GM19372 (cell line): ENCODE data around the gene ARID3B.
A peak's percentile ranks its signal among the peaks of the same experiment; 100 is the strongest.
"Not testable (repeated sequence)": the region's sequence is repeated elsewhere in the genome, so short reads cannot be mapped to it uniquely, and the experiment has no call there.

Experiments used
- ATAC-seq: cut with Tn5 transposase; IDR thresholded peaks from one replicate; pipeline ENCODE4 v1.9.1; 2021; ENCODE audit warnings: mild to moderate bottlenecking, low read depth, moderate library complexity; ENCODE audit not compliant: unreplicated experiment

The ARID3B gene

DNA sequence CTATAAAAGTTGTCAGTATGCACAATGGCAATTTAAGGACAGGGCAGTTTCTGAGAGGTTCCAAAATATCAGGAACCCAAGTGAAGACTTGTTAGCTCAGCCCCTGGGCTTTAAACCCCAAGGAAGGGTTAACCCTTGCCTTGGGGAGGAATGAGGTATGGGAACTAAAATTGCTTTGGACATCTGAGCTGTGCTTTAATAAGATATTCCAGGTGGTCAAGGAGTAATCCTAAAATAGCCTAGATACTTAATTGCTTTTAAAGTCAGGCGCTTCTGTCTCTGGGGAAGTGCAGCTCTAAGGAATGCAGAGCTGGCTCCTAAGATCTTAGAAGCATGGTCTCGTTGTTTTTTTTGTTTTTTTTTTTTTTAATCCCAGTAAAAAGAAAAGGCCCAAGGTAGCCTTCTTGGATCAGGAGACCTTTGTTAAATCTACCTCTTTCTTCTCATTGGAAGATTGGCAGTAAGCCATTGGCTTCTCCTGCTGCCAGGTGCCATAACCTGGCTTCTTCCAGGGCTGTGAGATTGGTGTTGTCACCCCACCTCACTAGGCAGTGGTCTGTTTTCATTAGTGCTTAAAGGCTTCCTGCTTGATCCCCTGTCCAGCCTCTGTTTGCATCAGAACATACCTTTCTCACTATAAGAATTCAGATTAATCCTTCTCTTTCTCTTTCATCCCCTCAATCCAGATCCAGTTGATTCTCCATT, 24.5 kb downstream of the ARID3B start:
- ATAC-seq, result no peak

DNA sequence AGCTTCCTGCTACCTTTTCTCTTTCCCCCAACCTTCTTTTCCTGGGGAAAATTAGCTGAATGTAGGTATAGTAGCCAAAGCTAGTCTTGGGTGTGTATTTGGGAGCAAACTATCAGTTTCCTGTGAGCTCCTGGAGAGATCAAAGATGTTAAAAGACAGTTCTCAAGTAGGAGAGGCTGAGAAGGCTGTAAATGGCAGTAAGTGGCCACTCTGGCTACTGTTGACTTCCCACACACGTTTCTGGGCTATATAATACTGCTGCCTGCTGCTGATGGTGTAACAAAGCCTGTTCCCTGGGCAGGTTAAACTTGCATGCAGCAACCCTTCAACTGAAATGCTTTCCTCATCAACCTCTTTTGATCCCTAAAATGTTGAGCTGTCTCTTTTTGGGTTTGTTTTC, 27.6 kb downstream of the ARID3B start:
- no peak for ATAC-seq

DNA sequence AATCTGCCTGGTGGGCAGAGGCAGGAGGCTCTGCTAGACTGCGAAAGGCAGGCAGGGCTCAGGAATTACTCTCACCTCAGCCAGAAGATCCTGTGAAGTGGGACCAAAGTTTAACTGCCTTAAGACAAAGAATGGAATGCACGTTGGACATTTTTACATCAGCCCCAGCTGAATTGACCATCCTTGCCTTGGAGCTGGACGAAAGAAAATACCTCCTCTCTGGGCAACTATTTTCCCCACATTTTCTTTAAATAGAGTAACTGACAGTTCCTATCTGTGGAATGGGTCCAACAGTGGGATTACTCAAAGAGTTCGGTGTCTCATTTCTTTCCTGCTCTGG, 28.7 kb downstream of the ARID3B start:
- ATAC-seq, result no peak

DNA sequence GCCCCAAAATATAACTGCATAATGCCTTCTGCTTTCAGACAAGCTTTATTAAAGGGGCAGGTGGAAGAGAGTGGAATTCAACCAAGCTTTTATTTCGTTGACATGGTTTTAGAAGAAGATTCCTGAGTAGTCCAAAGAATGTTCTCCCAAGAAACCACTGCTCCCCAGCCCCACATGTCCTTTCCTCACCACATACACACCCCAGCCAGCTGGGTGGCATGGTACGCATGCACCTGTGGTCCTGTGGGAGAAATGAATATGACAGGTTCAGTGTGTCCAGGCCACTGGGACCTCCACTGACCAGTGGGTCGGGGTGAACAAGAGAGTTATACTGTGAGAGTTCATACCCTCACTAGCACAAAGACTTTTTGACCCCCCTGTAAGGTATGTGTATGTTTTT, 30.2 kb downstream of the ARID3B start:
- no peak for ATAC-seq

DNA sequence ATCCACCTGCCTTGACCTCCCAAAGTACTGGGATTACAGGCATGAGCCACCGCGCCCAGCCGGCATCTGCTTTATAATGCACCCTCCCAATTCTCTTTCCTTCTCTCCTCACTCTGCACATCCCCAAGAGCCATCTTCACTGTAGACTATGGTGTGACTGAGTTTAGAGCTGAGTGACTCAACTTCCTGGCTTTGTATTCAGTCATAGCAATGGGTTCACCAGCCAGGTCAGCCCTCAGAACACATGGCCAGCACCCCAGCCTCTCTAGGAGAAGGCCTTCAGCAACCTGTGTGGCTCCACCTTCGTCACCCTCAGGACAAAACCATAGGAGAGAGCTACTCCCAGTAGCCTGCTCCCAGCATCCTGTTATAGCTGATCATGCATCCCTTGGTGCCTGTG, 33.0 kb downstream of the ARID3B start:
- no peak for ATAC-seq

DNA sequence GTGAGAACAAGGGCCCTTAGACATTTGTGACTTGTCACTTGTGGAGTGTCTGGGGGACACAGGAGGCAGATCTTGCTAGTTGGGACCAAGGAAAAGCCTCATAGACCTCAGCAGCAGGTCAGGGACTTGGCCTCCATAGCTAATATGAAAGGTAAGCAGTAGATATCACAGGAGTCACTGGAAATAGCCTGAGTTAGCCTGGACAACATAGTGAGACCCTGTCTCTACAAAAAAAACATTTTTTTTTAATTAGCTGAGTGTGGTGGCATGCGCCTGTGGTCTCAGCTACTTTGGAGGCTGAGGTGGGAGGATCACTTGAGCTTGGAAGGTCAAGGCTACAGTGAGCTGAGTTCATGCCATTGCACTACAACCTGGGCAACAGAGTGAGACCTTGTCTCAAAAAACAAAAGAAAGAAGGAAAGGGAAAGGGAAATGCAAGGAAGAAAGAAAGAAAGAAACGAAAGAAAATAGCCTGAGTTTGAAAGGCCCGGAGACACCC, 37.5 kb downstream of the ARID3B start:
- ATAC-seq, result no peak

DNA sequence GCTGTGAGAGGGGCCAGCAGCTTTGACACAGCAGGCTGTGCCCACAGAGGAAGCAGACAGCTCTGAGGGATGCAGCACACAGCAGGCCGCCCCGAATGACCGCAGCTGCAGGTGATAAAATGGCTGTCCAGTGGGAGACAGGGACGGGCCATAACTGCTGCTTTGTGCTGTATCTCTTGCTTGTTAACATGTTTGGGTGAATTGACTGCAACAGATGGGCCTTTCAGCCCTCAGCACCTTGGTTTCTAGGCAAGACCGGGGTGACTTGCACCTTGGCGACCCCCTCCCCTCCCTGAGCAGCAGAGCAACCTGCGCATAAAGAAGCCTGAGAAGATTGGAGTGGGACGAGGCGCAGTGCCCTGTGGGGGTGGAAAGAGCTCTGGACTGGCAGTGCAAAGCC, 38.0 kb downstream of the ARID3B start:
- ATAC-seq, result no peak

DNA sequence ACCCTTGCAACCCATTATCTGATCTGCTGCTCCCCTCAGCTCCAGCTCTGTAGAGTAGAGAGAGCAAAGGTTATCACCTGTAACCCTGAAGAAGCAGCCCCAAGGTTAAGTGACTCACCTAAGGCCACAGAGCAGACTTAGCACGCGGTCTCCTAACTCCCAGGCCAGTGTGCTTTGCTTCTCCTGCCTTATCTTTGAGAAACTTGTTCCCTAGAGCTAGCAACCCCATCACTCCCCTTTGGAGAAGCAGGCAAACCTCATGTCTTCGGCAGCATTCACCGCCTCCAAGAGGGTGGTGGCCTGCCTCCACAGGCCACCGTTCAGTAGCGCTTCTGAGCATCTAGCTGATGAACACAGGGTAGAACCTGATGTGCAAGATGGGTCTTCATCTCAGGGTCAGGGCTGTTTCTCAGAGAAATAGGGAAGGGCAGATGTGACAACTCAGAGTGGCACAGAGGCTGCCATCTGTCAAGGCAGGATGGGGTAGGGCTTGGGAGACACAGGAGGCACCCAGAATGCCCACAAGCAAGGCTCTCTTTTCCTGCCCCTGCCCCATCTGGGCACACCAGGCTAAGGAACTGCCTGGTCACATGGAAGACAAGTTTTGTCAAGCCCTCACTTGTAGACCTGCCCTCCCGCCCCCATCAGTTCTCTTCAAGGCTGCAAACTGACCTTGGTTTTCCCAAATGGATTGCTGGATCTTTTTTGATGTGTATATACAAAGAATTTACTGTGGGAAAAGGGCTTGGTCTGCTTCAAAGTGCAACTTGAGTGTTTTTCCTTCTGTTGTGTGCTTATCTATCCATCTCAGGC, 39.7 kb downstream of the ARID3B start:
- no peak for ATAC-seq

DNA sequence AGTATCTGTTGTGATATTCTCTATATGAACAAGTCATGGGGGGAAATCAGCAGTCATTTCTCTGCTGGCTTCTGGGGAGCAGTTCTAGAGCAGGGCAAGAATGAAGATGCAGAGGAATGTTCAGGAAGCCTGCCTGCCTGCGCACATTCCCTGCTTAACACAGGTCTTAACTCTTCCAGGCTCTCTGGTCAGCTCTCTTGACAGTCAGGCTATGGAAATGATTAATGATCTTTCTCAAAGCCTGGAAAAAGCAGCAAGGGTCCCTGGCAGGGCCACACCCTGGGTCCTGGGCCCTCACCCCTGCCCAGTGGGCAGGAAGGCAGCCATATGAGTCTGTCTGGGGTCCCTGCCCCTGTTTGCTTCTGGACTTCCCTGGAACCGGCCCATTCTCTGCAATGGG, 43.2 kb downstream of the ARID3B start:
- ATAC-seq, result no peak

DNA sequence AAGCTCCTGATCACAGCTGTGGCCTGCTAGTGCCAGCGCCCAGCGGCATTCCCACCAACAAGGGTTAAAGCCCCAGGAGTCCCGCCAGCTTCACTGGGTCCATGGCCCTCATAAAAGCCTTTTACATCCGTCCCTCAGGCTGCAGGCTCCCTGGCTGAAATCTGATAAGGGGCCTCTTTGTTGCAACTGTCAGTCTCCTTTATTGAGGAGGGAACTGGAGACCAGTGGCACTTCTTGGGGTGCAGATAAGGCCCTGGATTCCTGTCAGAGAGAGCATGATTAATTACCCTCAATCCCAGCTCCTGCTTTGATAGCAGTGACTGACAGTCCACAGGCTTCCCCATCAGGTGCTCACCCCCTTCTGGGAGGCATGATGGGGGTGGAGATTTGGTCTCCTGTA, 43.8 kb downstream of the ARID3B start:
- no peak for ATAC-seq

DNA sequence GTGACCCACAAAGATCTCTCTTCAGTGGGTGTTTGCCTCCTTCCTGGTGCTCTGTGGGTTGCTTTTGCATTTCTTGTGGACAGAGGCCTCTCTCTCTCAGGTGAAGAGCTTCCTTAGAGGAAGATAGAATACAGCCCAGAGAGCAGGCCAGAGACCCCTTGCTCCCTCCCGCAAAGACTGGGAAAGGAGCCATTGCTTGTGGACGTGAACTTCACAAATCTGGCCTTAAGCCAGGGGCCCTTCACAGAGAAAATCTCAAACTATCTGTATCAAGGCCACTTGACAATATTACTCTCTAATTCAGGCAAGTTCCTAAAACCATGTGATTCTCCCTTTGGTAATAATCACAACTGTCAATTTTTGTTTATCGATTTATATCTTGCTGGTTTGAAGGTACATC, 44.2 kb downstream of the ARID3B start:
- no peak for ATAC-seq

DNA sequence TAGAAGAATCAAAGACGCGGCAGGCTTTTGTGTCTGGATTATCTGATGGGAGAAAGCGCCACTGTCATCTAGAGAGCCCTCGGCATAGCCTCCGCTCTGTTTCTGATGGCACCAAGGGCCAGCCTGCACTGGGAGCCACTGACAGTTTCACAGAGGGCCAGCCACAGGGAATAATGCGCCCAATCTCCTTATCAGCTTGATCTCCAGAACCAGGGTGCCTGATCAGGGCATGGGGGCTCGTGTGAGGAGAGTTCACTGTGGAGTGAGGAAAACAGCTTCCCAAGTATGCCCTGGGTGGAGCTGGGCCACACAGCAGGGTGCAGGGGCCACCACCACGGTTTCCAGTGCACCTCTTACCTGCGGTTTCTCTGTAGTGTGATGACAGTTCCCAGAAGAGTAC, 44.8 kb downstream of the ARID3B start:
- ATAC-seq, result no peak

DNA sequence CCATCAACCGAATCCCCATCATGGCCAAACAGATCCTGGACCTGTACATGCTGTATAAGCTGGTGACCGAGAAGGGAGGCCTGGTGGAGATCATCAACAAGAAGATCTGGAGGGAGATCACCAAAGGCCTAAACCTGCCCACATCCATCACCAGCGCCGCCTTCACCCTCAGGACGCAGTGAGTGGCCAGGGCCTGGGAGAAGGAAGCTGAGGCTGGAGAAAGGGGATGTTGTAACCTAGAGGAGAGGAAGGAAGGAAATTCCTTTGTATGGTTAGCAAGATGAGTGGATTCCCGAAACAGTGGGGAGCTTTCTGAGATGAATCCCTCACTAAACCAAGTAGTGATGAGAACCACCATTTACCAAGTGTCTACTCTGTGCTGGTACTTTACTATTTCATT, 48.8 kb downstream of the ARID3B start:
- no peak for ATAC-seq

DNA sequence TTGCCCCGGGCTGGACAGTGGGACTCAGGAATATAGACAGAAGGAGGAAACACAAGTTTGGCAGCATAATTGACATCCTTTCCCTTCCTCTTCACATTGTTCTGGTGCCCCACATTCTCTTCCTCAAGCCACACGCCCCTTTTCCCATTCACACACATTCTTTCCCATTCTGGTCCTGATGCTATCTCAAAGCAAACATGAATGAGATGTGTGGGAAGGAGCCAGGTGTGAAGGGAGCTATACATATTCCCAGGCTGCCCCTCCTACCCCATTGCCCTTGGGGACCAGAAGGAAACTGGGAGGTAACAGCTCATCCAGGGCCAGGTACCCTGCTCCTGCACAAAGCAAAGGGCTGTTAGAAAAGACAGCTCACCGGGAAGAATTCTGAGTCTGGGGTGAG, 51.2 kb downstream of the ARID3B start:
- ATAC-seq, result no peak

DNA sequence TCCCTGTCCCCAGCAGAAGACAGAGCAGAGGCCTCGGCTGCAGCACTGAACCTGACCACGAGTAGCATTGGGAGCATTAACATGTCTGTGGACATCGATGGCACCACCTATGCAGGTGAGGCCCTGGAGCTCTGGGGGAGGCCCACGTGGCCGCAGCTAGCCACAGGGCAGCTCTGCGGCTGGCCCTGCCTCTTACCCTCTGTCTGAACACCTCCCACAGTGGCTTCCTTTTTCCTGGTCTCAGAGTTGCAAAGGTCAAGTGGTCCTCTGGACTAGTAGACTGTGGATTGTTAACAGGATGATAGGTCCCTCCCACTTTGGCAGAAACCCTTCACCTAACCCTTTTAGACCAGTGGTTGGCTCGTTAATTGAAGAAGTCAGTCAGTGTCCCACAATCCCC, 52.1 kb downstream of the ARID3B start:
- ATAC-seq, result no peak

DNA sequence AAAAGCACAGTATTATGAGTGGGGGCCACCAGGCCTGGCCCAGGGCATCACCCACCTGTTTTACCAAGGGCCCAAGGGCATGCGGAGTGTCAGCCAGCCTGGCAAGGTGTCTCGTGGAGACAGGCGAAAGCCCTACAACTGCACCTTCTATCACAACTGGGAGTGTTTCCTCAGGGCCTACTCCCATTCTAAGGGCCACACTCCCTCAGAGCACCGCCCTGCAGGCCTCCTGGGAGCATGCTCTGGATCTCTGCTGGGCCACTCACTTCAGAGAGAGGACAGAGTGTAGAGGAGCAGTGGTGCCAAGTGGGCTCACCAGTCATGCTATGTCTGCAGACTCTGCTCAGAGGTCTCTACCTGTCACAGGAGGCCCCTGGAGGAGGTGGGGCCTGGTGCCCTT, 53.4 kb downstream of the ARID3B start:
- no peak for ATAC-seq

DNA sequence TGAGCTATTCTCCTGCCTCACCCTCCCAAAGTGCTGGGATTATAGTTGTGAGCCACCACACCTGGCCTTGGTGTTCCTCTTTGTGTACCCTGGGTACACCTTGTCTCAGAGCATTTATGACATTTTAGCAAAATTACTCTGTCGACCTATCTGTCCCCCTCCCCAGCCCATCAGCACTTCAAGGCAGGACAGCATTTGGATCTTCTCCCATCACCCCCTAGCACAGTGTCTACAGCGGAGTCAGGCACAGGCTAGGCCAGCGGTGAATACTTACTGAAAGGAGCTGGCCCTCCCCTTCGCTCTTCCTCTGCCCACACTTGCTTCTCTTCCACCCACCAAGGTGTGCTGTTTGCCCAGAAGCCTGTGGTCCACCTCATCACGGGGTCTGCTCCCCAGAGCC, 54.3 kb downstream of the ARID3B start:
- no peak for ATAC-seq

DNA sequence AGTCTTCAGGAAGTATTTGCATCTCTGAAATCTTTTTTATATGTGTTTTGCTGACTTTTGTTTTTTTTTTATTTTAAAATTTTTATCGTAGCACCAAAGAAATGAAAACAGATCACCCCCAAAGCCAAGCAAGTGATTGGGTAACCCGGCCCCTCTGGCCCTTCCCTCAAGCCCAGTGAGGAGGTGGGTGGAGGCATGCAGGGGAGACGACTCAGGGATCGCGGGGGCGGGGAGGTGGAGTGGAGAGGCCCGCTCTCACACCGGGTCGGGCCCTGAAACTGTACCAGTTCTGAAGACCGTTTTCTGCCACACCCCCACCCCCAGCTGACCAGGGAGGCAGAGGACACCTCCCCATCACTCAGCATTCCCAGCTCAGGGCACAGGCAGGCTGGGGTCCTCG, 55.7 kb downstream of the ARID3B start:
- ATAC-seq, result not testable (repeated sequence)

DNA sequence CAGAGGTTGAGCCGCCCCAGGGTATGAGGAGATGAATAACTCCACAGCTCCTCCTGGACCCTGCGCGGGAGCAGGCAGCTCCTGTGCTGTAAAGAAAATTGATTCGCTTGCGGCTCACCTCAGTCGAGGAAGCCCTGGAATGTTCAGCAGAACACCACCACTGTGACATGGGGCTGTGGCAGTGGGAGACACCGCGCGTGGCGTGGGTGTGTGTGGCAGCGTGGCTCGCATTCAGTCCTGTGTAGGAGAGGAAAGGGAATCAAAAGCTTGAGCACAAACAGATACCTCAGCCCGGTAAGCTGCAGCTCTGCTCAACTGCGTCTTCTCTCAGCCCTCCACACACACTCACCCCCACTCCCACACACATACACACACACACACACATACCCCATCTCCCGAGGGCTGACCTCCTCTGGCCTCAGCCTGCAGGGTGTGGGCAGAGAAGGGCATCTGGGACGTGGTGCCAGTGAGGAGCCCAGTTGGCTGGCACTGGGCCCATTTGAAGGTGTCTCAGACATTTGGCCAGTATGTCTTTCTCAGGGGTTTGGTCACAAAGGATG, 56.2 kb downstream of the ARID3B start:
- ATAC-seq, result not testable (repeated sequence)

DNA sequence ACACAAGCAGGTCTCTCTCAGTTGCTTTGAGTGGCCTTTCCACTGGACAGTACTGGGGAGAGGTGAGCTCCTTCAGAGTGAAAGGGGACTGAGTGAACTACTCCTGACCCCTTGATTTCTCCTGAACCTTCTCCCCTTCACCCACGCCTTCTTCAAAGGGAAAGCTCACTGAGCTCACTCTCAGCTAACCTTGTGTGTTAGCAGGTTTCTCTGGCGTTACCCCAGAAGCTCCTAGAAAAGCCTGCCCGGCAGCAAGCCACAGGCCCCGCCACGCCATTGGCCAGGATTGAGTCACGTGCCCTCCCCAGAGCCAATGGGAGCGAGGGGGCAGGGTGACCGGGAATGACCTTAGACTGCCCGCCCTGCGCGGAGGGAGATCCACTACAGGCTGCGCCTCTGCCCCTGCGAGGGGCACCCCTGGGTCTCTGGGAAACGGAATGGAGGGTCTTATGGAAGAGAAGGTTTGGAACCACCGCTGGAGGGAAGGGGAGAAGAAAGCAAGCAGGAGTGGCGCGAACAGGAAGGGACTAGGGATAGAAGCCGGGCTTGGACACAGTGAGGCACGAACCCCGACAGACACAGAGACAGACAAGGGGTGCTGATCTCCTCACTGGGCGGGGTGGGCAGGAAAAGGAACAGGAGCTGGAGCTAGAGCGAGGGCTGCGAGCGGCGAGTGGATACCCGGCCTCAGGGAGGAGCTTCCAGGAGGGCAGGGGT, 57.3 kb downstream of the ARID3B start:
- peak; percentile 91 for ATAC-seq

DNA sequence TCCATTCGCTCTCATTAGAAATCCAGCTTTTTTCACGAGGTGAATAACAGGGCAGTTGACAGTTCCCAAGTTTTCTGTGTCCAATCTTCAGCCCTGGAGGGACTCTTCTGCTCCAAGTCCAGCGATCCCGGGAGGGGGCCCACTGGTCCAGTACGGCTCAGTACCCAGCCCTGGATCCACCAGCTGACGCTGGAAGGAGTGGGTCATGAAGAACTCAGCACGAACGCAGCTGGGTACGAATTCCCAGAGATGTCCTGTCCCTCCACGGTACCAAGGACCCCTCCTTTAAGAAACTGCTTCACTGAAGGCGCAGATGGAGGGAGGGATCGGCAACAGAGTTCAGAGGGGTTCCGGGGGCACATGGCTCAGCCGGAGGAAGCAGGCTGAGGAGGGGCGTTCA, 58.1 kb downstream of the ARID3B start:
- ATAC-seq, result no peak
